MM.1S (cell line): ENCODE data around the gene PHF11.

Source experiments
- DNase-seq: peaks from one replicate; pipeline ENCODE4 v3.0.0-alpha.2; 2015
- H2AFZ ChIP-seq: fragments of 300-600 bp; sonication (generic); 2 replicates; pipeline ENCODE4 v1.6.0; 2016; ENCODE audit warnings: antibody characterized with exemption, low read length
- H3F3A ChIP-seq: fragments of 300-600 bp; sonication (generic); 2 replicates; pipeline ENCODE4 v1.6.1; 2016; ENCODE audit warnings: mild to moderate bottlenecking, antibody characterized with exemption, low read length, moderate library complexity, mixed read lengths; ENCODE audit not compliant: insufficient read depth
- H3K27ac ChIP-seq: fragments of 300-600 bp; sonication (generic); 2 replicates; pipeline ENCODE4 v1.5.1; 2016; ENCODE audit warnings: mild to moderate bottlenecking, low read length
- H3K27me3 ChIP-seq: fragments of 300-600 bp; sonication (generic); replicated peaks from 2 replicates; pipeline ENCODE4 v1.6.0; 2016; ENCODE audit warnings: low read length; ENCODE audit not compliant: insufficient read depth
- H3K36me3 ChIP-seq: fragments of 300-600 bp; sonication (generic); replicated peaks from 2 replicates; pipeline ENCODE4 v1.6.1; 2016; ENCODE audit warnings: mild to moderate bottlenecking, low read length, mixed read lengths; ENCODE audit not compliant: insufficient read depth
- H3K4me1 ChIP-seq: fragments of 300-600 bp; sonication (generic); 2 replicates; pipeline ENCODE4 v1.6.1; 2016; ENCODE audit warnings: low read length, mixed read lengths
- H3K4me2 ChIP-seq: fragments of 300-600 bp; sonication (generic); 2 replicates; pipeline ENCODE4 v1.6.0; 2016; ENCODE audit warnings: low read depth, low read length
- H3K4me3 ChIP-seq: fragments of 300-600 bp; sonication (generic); 2 replicates; pipeline ENCODE4 v1.5.1; 2016; ENCODE audit warnings: low read length, mixed read lengths
- H3K79me2 ChIP-seq: fragments of 300-600 bp; sonication (generic); 2 replicates; pipeline ENCODE4 v1.6.1; 2016; ENCODE audit warnings: mixed run types, low read length, mixed read lengths
- H3K9ac ChIP-seq: fragments of 300-600 bp; sonication (generic); 2 replicates; pipeline ENCODE4 v1.6.1; 2016; ENCODE audit warnings: low read length, mixed read lengths
- H3K9me2 ChIP-seq: fragments of 300-600 bp; sonication (generic); replicated peaks from 2 replicates; pipeline ENCODE4 v1.6.1; 2016; ENCODE audit warnings: mild to moderate bottlenecking, low read length, mixed read lengths; ENCODE audit not compliant: insufficient read depth
- H3K9me3 ChIP-seq: fragments of 300-600 bp; sonication (generic); replicated peaks from 2 replicates; pipeline ENCODE4 v1.6.1; 2016; ENCODE audit warnings: mild to moderate bottlenecking, low read length, mixed read lengths; ENCODE audit not compliant: insufficient read depth
- H4K20me1 ChIP-seq: fragments of 300-600 bp; sonication (generic); 2 replicates; pipeline ENCODE4 v1.6.1; 2016; ENCODE audit warnings: mild to moderate bottlenecking, low read length, moderate library complexity, mixed read lengths; ENCODE audit not compliant: insufficient read depth
- CTCF ChIP-seq: fragments of 300-600 bp; sonication (generic); IDR thresholded peaks from 2 replicates; pipeline ENCODE4 v1.5.1; 2016; ENCODE audit warnings: antibody characterized with exemption, low read length, mixed read lengths
- EZH2 ChIP-seq: fragments of 300-600 bp; sonication (generic); optimal IDR thresholded peaks from 2 replicates; pipeline ENCODE3; 2017; ENCODE audit warnings: low read depth, mild to moderate bottlenecking, antibody characterized with exemption, low read length, mixed read lengths
- EZH2phosphoT487 ChIP-seq: fragments of 300-600 bp; sonication (generic); IDR thresholded peaks from 2 replicates; pipeline ENCODE4 v1.6.1; 2018; ENCODE audit warnings: antibody characterized with exemption, low read length

Gene PHF11

GRCh38 chr13:49502954-49503353, 7.2 kb downstream of the PHF11 start:
- H2AFZ ChIP-seq, result no peak overlapping the region
- H3F3A ChIP-seq, result no peaks in the 10 kb centered on the region
- H3K4me3 ChIP-seq, result no peak overlapping the region
- no peaks in the 10 kb centered on the region for H3K4me1 ChIP-seq
- H4K20me1 ChIP-seq, result no peaks in the 10 kb centered on the region
- no peak overlapping the region for H3K9ac ChIP-seq
- no peak for TF ChIP-seq CTCF
- TF ChIP-seq EZH2phosphoT487, result no peak
- TF ChIP-seq EZH2, result no peak
- H3K36me3 ChIP-seq, result no peaks in the 10 kb centered on the region
- no peak overlapping the region for H3K4me2 ChIP-seq
- DNase-seq, result no peak
- H3K9me2 ChIP-seq, result no peaks in the 10 kb centered on the region
- H3K27me3 ChIP-seq, result no peaks in the 10 kb centered on the region
- H3K27ac ChIP-seq, result no peak overlapping the region
- H3K79me2 ChIP-seq, result no peaks in the 10 kb centered on the region
- H3K9me3 ChIP-seq, result no peaks in the 10 kb centered on the region

GRCh38 chr13:49503951-49504350, 8.2 kb downstream of the PHF11 start:
- no peaks in the 10 kb centered on the region for H3K9me2 ChIP-seq
- no peak overlapping the region for H3K9ac ChIP-seq
- no peak overlapping the region for H3K4me3 ChIP-seq
- no peaks in the 10 kb centered on the region for H4K20me1 ChIP-seq
- H3K27ac ChIP-seq, result no peak overlapping the region
- H3K4me1 ChIP-seq, result no peaks in the 10 kb centered on the region
- no peak for DNase-seq
- TF ChIP-seq CTCF (no peak), EZH2 (no peak), EZH2phosphoT487 (no peak)
- no peaks in the 10 kb centered on the region for H3K79me2 ChIP-seq
- no peaks in the 10 kb centered on the region for H3K36me3 ChIP-seq
- H3K27me3 ChIP-seq, result no peaks in the 10 kb centered on the region
- H3K4me2 ChIP-seq, result no peak overlapping the region
- H2AFZ ChIP-seq, result no peak overlapping the region
- H3F3A ChIP-seq, result no peaks in the 10 kb centered on the region
- no peaks in the 10 kb centered on the region for H3K9me3 ChIP-seq

- no peak overlapping the region for H3K9ac ChIP-seq
- H3K4me1 ChIP-seq, result no peaks in the 10 kb centered on the region
- no peaks in the 10 kb centered on the region for H3K36me3 ChIP-seq
- no peak for TF ChIP-seq EZH2
- no peak overlapping the region for H3K4me3 ChIP-seq
- no peaks in the 10 kb centered on the region for H3K9me3 ChIP-seq
- H3K27me3 ChIP-seq, result no peaks in the 10 kb centered on the region
- no peak overlapping the region for H3K4me2 ChIP-seq
- no peaks in the 10 kb centered on the region for H3F3A ChIP-seq
- no peak overlapping the region for H3K27ac ChIP-seq
- H4K20me1 ChIP-seq, result no peaks in the 10 kb centered on the region
- no peak for DNase-seq
- H2AFZ ChIP-seq, result no peak overlapping the region
- H3K9me2 ChIP-seq, result no peaks in the 10 kb centered on the region
- no peaks in the 10 kb centered on the region for H3K79me2 ChIP-seq
Measured at GRCh38 chr13:49512578-49512977, 16.8 kb downstream of the PHF11 start.

GRCh38 chr13:49516467-49516866, 20.7 kb downstream of the PHF11 start:
- no peak overlapping the region for H3K4me2 ChIP-seq
- H3K4me3 ChIP-seq, result no peak overlapping the region
- no peaks in the 10 kb centered on the region for H3K4me1 ChIP-seq
- TF ChIP-seq CTCF (no peak), EZH2phosphoT487 (no peak), EZH2 (no peak)
- H3K79me2 ChIP-seq, result no peaks in the 10 kb centered on the region
- no peaks in the 10 kb centered on the region for H3K27me3 ChIP-seq
- DNase-seq, result no peak
- H3F3A ChIP-seq, result no peaks in the 10 kb centered on the region
- no peak overlapping the region for H3K9ac ChIP-seq
- H3K9me3 ChIP-seq, result no peaks in the 10 kb centered on the region
- H4K20me1 ChIP-seq, result no peaks in the 10 kb centered on the region
- no peaks in the 10 kb centered on the region for H3K36me3 ChIP-seq
- H2AFZ ChIP-seq, result no peak overlapping the region
- no peak overlapping the region for H3K27ac ChIP-seq
- H3K9me2 ChIP-seq, result no peaks in the 10 kb centered on the region
